Measurements from ENCODE around the gene NUDT19. TPM values are rescaled to one million over a fixed set of nuclear protein-coding genes. Genes with fewer than 3 reads are reported as not detected.

The NUDT19 gene
- total and polyA plus RNA-seq, 9 of the 15 experiments (the other 6 are each of a cell fraction or from before 2014, with no cell fraction given), result 9.6 to 38.6 (median 14.4) TPM

GRCh38 chr19:32687681-32688080 lies 3.9 kb upstream of the NUDT19 start:
- ATAC-seq (peak; percentile 35), FAIRE-seq (peak; percentile 81), DNase-seq (ENCODE audit: extremely low read depth in 1 of 4, low spot score in 3 of 4) (peak; percentile 54 to 82 (median 61))
- Histone ChIP-seq H3K4me2 (ENCODE audit: insufficient read depth, low read length) (no peak overlapping the region; the same call in 1 of the 2 replicates), H3K9me1 (ENCODE audit: control insufficient read depth, insufficient read depth, low read length) (no peaks in the 10 kb centered on the region), H3K4me3 (no peak overlapping the region), H3K9me3 (replicated peaks; ENCODE audit: control insufficient read depth, insufficient read depth, low read depth, low read length) (no peaks in the 10 kb centered on the region), H3K4me1 (replicated peaks in 1 of 2; ENCODE audit: control insufficient read depth in 2 of 2, insufficient read depth in 2 of 2, low read length in 2 of 2) (peaks cover 22 to 35% of the 10 kb centered on the region in 2 experiments; a peak in 4 of 5 replicates), H2AFZ (ENCODE audit: low read depth, low read length) (peak overlapping the region; percentile 26; the same call in 1 of the 2 replicates), H3K27ac (ENCODE audit: extremely low read depth, low read depth, low read length) (0 out of 3 replicates have a peak overlapping the region, but pooled peaks have one; percentile 23), H3K79me2 (ENCODE audit: control insufficient read depth, insufficient read depth, low read length) (peaks cover 35% of the 10 kb centered on the region), H4K20me1 (replicated peaks; ENCODE audit: control insufficient read depth, insufficient read depth, low read length) (no peaks in the 10 kb centered on the region), H3K36me3 (ENCODE audit: control insufficient read depth, insufficient read depth, low read length) (no peaks in the 10 kb centered on the region), H3K9ac (ENCODE audit: insufficient read depth in 1 of 2, low read depth in 2 of 2, low read length in 2 of 2) (no peak overlapping the region), H3K27me3 (ENCODE audit: control insufficient read depth in 2 of 2, insufficient read depth in 2 of 2, low read length in 2 of 2) (no peaks in the 10 kb centered on the region)
- no TSS peak for BruUV-seq (replicated peaks)
- WGBS (ENCODE audit: insufficient coverage, low coverage, missing lambda C conversion rate), result 11% methylated on average over 4 of the region's 4 CpGs
- ChIA-PET CTCF (ENCODE audit: low intra/inter-chr PET ratio) (no interaction called here), POLR2A (no interaction called here)
- in situ Hi-C loops (cut with MboI), result no loop called here
- intact Hi-C loops (cut with micrococcal nuclease), result loop anchor here (1.0 kb wide), 1 partner anchor 12 kb away; the partner anchor contains the start of genes ANKRD27 and RGS9BP
- TF ChIP-seq NFATC3 (IDR thresholded peaks at IDR 0.05), result no peak
- no peak for TF ChIP-seq ZNF274 (IDR thresholded peaks at IDR 0.05; ENCODE audit: borderline replicate concordance, low read depth, low read length)
- no peak for TF ChIP-seq STAG1 (CRISPR knock-in tag; IDR thresholded peaks at IDR 0.05; ENCODE audit: borderline replicate concordance)
- no peak for TF ChIP-seq SIX5 (IDR thresholded peaks at IDR 0.05; ENCODE audit: borderline replicate concordance in 1 of 2, insufficient read depth in 1 of 2, low read depth in 1 of 2, low read length in 2 of 2)
- TF ChIP-seq, protein P1, sequence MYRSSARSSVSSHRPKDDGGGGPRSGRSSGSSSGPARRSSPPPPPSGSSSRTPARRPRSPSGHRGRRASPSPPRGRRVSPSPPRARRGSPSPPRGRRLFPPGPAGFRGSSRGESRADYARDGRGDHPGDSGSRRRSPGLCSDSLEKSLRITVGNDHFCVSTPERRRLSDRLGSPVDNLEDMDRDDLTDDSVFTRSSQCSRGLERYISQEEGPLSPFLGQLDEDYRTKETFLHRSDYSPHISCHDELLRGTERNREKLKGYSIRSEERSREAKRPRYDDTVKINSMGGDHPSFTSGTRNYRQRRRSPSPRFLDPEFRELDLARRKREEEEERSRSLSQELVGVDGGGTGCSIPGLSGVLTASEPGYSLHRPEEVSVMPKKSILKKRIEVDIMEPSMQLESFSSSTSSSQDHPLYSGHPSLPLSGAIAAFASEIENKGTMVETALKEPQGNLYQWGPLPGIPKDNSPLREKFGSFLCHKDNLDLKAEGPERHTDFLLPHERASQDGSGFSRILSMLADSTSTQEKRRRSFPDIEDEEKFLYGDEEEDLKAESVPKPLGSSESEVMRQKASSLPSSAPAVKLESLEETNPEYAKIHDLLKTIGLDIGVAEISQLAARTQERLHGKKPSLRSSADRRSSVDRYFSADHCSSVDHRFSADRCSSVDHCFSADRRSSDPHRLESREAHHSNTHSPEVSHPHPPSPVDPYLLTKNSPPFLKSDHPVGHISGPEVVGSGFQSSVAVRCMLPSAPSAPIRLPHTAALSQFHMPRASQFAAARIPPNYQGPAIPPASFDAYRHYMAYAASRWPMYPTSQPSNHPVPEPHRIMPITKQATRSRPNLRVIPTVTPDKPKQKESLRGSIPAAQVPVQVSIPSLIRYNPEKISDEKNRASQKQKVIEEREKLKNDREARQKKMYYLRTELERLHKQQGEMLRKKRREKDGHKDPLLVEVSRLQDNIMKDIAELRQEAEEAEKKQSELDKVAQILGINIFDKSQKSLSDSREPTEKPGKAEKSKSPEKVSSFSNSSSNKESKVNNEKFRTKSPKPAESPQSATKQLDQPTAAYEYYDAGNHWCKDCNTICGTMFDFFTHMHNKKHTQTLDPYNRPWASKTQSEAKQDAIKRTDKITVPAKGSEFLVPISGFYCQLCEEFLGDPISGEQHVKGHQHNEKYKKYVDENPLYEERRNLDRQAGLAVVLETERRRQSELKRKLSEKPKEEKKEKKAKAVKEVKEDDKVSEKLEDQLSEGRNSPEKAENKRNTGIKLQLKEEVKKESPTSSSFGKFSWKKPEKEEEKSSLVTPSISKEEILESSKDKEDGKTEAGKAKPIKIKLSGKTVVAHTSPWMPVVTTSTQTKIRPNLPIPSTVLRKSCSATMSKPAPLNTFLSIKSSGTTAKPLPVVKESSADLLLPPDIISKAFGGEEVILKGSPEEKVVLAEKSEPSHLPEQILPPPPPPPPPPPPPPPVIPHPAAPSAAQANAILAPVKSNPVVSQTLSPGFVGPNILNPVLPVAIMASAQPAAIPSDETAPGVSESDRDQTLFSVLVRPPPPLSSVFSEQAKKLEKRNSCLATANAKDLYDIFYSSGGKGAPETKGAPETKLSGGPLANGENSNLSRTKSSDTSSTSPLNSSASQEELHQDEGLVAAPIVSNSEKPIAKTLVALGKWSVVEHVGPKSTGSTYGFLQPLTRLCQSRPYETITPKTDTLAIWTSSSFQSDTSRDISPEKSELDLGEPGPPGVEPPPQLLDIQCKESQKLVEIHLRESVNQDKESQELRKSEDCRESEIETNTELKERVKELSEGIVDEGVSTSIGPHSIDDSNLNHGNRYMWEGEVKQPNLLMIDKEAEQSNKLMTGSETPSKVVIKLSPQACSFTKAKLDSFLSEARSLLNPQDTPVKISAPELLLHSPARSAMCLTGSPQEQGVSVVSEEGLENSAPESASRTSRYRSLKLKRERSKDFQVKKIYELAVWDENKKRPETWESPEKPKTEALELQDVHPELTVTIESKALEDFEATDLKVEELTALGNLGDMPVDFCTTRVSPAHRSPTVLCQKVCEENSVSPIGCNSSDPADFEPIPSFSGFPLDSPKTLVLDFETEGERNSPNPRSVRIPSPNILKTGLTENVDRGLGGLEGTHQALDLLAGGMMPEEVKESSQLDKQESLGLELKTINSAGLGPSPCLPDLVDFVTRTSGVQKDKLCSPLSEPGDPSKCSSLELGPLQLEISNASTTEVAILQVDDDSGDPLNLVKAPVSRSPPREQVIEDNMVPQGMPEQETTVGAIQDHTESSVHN (IDR thresholded peaks at IDR 0.05; ENCODE audit: borderline replicate concordance in 1 of 2, low read depth in 1 of 2), result no peak
- no peak for TF ChIP-seq DEAF1 (CRISPR knock-in tag; IDR thresholded peaks at IDR 0.05)
- TF ChIP-seq ZBTB2 (IDR thresholded peaks at IDR 0.05), result no peak

All from K562 (cell line).